Ureter (tissue), 1 donor: ENCODE measurements around the gene TMEM178B. TPM values are rescaled to one million over a fixed set of nuclear protein-coding genes. Genes with fewer than 3 reads are reported as not detected.

Experiments
- DNase-seq: peaks from one replicate; pipeline ENCODE4 v3.0.0-alpha.2; 2020; ENCODE audit warnings: low spot score
- total RNA-seq: library from RNA; stranded (reverse); gene quantifications from one replicate; pipeline ENCODE4 v1.2.4, GENCODE V29; 2023
- donor health status: DM: yes; HTN: yes; CAD: no.

The TMEM178B gene
- total RNA-seq, 1 donor from 2014 or later, result 7.9 TPM

DNA sequence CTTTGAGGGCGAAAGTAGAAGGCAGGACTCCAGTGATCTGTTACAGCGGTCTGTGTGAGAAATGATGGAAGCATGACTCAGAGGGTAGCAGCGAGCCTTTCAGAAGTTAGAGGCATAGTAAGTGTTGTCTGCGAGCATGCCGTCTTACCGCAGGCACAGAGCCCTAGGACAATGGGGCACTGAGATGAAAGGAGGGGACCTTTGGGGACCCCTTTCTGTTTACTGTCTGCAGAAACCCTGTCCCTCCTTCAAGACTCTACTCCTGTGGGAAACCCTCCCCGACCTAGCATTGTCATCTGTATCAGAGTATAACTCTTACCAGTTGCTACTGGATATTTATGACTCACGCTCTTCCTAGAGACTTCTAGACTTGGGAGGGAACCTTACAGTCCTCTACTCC is 390.1 kb downstream of the TMEM178B start:
- DNase-seq, result no peak

- DNase-seq, result no peak
These were observed 390.7 kb downstream of the TMEM178B start for GRCh38 chr7:141464551-141464950.

- no peak for DNase-seq
These were observed 392.5 kb downstream of the TMEM178B start for GRCh38 chr7:141466151-141466904.

GRCh38 chr7:141468341-141468740 is 394.5 kb downstream of the TMEM178B start:
- DNase-seq, result no peak

DNA sequence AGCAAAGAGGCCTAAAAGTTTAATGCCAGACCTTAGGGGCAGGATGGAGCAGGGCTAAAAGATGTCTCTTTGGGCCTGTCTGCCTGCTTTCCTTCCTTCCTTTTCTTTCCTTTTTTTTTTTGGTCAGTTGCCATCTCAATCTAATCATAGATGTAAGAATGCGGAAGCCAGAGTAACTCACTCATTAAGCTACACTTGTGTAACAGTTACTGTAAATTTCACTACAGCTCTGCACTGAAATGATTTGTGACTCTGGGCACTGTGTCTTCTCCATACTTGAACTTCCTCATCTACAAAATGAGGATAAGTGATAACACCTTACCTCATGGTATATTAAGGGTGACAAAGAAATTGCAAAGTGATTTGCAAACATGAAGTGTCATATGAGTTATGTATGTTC is 401.8 kb downstream of the TMEM178B start:
- DNase-seq, result no peak

GRCh38 chr7:141477865-141478264 is 404.0 kb downstream of the TMEM178B start:
- DNase-seq, result no peak

- no peak for DNase-seq
These were observed 405.0 kb downstream of the TMEM178B start for GRCh38 chr7:141478845-141479244.

GRCh38 chr7:141480953-141481352 is 407.1 kb downstream of the TMEM178B start:
- DNase-seq, result no peak

DNA sequence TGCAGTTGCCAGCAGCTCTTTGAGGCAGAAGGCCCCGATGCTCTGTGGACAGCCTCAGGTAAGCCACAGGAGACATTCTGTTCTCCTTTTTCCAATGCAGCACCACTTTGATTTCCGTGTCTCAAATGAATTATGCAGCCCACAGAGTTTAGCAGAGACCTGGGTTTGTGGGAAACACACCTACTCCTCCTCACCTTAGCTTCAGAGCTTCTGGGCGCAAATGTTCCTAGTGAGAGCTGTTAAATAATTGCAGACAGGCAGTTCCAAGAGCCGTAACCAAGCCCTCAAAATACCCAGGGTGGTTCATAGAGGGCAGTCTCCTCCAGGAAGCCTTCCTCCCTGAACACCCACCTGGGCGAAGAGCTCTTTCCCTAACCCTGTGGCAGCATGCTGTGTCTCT is 408.1 kb downstream of the TMEM178B start:
- no peak for DNase-seq

- no peak for DNase-seq
These were observed 409.2 kb downstream of the TMEM178B start for GRCh38 chr7:141483044-141483443.

DNA sequence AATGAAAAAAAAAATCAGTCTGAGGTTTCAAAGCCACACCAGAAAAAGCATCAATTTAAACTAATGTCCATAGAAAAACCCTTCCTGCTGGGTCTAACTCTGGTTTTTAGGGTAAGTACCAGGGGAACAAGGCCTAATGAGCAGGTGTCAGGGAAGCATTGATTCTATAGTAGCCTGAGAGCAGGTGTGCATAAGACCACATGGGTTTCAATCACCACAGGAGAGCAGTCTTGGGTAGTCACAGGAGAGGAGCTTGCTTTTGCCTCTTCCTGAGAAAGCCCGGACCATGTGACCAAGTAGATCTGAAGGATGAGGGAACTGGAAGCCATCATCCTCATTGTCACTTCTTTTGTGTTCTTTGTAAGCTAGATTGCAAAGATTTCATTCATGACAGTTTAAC is 411.0 kb downstream of the TMEM178B start:
- no peak for DNase-seq

GRCh38 chr7:141486959-141487358 is 413.1 kb downstream of the TMEM178B start:
- no peak for DNase-seq

GRCh38 chr7:141490474-141490873 is 416.6 kb downstream of the TMEM178B start:
- no peak for DNase-seq

- no peak for DNase-seq
These were observed 421.2 kb downstream of the TMEM178B start for GRCh38 chr7:141495057-141495456.

GRCh38 chr7:141497391-141497790 is 423.5 kb downstream of the TMEM178B start:
- DNase-seq, result no peak

GRCh38 chr7:141500608-141501007 is 426.7 kb downstream of the TMEM178B start:
- no peak for DNase-seq

GRCh38 chr7:141501451-141501850 is 427.6 kb downstream of the TMEM178B start:
- no peak for DNase-seq

DNA sequence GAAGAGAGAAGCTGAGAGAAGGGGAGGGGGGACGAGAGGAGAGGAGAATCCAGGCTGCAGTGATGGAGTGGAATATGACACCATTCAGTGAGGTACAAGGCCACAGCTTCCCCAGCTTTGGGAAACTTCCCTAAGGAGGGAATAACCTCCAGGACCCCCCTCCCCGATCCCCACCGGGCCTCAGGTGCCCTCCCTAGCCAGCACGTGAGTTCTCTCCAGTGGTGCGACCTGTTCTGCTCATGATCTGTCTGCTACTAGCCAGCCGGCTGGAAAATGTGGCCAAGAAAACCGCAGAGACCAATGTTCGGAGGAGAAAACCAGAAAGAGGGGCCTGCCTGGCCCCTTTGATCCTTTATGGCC is 437.4 kb downstream of the TMEM178B start:
- no peak for DNase-seq

DNA sequence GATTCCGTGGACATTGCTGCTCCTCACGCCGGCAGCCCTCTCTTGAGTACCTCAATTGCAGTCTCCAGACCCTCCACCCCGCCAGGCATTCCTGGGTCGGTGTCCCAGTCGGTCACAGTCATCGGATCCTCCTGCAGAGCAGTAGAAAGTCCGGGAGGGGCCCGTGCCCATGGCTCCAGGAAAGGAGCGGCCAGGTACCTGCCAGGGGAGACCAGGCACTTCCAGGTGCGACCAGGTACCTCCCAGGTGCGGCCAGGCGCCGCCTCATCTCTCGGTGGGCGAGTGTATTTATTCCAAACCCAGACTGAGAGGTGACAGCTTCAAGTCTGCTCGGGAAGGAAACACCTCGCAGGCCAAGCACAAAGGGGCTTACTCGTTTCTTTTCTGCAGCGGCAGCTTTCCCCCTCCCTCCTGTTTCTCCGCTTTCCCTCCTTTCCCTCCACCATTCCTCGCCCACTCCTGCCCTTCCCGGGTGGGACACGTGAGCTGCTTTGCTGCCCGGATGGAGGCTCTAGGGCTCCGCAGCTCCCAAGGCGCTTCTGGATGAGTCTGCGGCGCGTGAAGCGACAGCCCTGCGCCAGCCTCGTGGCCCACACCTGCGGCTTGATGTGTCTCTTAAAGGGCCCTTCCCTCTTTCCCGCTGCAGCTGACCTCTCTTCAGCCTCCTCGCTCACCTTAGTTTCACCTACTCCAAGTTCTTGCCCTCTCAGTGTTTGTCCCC is 438.0 kb downstream of the TMEM178B start:
- no peak for DNase-seq

DNA sequence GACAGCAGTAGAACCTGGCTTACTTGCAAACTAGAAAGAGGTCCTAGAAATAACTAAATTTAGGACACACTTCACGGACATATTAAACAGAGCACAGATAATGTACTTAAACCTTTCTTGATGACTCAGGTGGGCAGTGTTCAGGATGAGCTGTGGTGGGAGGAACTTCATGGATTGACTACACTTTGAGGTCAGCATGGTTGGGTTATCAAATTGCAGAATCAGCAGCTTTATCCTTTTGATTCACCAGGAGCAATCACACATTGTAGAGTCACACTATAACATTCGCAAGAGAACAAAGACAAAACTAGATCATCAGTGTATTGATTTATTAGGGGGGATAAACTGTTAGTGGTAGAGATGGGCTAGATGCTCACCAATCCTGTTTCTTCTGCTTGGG is 438.7 kb downstream of the TMEM178B start:
- no peak for DNase-seq

DNA sequence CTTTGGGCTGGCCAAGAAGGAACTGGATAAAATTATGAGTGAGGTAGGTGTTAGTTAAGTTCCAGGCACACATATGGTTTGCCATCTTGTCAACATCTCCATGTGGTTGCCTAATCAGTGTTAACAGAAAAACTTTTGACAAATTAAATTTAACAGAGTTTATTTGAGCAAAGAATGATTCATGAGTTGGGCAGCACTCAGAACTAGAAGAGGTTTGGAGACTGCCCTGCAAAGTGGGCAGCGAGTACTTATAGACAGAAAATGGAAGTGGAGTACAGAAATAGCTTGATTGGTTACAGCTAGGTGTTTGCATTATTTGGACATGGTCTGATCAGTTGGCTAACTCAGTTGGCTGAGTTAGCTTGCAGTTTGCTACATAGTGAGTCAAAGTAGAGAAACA is 439.9 kb downstream of the TMEM178B start:
- DNase-seq, result no peak

DNA sequence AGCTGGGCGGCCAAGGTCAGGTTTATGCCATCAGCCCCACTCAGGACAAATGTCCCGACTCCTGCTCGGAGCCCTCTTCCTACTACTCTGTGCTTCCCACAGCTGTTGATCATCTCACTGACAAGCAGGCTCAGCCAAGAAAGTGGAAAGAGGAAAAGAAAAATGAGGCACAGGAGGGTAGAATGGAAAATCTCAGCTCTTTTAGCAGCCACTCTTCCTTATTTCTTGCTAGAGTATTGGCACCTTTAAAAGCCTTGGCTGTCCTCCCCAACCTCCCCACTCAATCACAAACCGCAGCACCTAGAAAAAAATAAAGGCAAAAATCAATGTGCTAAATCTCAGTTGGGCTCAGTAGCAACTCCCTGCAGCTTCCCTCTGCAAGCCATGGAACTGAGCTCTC is 442.1 kb downstream of the TMEM178B start:
- no peak for DNase-seq

DNA sequence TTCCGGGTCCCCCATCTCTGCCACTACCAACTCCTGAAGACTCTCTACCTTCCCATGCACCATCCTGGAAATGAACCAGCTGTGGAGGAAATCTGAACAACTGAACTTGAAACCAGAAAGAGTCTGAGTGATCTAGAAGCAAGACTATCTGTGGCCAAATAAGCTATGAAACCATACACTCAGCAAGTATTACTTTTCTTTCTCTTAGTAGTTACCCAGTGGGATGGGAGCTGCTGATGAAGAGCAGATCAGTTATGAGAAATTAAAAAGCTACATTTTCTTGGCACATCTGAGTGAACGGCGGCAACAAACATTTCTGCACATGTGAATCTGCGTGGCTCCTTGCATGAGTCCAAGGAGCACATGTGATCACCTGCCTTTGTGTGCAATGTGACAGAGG is 445.8 kb downstream of the TMEM178B start:
- DNase-seq, result no peak
